ENCODE measurements around the gene CISD3.

GRCh38 chr17:38745545-38745944 is 15.4 kb downstream of the CISD3 start:
- TF ChIP-seq CTCF (IDR thresholded peaks at IDR 0.05) (no peak), POLR2A (IDR thresholded peaks at IDR 0.05) (no peak)
